GM13976 (cell line): ENCODE results near the gene METTL16.

ENCODE experiments used
- DNase-seq: peaks from one replicate; pipeline ENCODE4 v3.0.0; 2012; ENCODE audit warnings: low spot score
- in situ Hi-C: fragments of 300-500 bp; cut with MboI; formaldehyde crosslinking; loops from one replicate; pipeline ENCODE4 v1.12.0; 2022; ENCODE audit warnings: low sequenced_read_pairs, mixed read lengths, inconsistent platforms; ENCODE audit not compliant: unreplicated experiment
- TF ChIP-seq, protein P1 (sequence below): IDR thresholded peaks from 2 replicates; pipeline ENCODE4 v1.5.1; 2012; ENCODE audit warnings: borderline replicate concordance, mild to moderate bottlenecking; ENCODE audit not compliant: insufficient read depth; ENCODE audit errors: extremely low read depth, missing control alignments, control extremely low read depth

METTL16 gene

DNA sequence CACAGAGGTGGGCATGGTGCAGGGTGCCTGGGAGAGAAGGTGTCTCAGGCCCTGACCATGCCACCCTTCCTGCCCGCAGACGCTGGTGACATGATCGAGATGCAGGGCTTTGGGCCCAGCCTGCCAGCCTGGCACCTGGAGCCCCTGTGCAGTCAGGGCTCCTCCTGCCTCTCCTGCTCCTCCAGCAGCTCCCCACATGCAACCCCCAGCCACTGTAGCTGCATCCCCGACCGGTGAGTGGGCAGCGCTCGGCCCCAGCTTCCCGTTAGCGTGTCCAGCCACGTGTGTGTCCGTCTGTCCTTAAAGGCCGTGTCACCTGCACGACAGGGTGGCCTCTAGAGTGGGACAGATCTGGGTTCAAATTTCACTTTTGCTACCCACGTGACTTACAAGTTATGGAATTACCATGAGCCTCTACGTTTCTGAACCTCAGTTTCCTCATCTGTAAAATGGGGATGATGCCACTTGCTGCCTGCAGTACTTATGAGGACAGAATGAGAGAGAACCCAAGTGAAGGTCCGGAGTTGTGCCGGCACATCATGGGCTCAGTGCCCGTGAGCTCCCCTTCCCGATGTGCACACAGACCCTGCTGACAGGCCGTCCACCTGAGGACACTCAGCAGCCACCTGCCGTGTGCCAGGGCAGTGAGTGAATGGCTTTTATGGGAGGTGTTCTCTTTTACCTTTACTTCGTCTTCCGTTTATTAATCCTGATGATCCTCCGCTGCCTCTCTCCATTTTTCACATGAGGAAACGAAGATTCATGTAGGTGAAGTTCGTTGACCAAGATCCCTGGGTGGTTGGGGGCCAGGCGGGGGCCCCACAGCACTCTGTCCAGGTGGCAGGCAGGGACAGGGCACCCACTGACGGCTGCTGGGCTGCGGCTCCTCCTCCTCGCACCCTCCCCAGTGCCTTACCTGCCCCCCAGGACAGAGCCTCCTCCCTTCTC lies 140.2 kb downstream of the METTL16 start:
- TF ChIP-seq, protein P1, sequence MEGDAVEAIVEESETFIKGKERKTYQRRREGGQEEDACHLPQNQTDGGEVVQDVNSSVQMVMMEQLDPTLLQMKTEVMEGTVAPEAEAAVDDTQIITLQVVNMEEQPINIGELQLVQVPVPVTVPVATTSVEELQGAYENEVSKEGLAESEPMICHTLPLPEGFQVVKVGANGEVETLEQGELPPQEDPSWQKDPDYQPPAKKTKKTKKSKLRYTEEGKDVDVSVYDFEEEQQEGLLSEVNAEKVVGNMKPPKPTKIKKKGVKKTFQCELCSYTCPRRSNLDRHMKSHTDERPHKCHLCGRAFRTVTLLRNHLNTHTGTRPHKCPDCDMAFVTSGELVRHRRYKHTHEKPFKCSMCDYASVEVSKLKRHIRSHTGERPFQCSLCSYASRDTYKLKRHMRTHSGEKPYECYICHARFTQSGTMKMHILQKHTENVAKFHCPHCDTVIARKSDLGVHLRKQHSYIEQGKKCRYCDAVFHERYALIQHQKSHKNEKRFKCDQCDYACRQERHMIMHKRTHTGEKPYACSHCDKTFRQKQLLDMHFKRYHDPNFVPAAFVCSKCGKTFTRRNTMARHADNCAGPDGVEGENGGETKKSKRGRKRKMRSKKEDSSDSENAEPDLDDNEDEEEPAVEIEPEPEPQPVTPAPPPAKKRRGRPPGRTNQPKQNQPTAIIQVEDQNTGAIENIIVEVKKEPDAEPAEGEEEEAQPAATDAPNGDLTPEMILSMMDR = no peak
- in situ Hi-C loops = no loop called here
- no peak for DNase-seq

GRCh38 chr17:2370211-2370589 lies 141.5 kb downstream of the METTL16 start:
- in situ Hi-C loops = no loop called here
- DNase-seq = no peak
- TF ChIP-seq, protein P1 = no peak

DNA sequence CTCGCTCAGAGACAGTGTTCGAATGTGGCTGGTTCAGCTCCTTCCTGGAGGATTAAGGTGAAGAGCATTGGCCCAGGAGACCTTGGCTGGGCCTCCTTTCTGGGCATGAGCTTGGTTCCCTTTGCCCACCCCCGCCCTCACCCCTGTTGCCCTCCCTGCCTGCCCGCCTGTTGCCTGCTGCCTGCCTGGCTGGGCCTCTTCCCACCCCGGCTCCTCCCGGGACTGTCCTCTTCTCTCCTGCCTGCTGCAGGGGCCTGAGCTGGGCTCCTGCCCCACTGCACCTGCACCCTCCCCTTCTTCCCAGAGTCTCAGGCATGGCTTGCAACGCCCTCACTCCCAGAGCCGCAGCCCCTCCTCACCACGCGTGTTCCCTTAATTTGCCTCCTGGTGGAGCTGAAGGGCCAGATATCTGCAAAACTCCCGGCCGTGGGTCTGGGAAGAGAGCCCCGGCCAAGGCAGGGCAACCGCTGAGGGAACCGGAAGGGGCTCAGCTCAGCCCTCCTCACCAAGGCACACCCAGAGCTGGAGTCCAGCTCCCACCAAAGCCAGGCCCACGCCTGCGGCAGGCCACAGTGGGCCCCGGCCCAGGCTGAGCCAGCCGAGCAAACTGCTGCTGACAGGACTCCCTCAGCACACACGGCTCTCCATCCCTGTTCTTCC lies 142.0 kb downstream of the METTL16 start:
- in situ Hi-C loops = no loop called here
- TF ChIP-seq, protein P1 = no peak
- no peak for DNase-seq

- TF ChIP-seq, protein P1 = no peak
- no peak for DNase-seq
- in situ Hi-C loops = no loop called here
These were observed 142.6 kb downstream of the METTL16 start for GRCh38 chr17:2369039-2369438.

- DNase-seq = no peak
- TF ChIP-seq, protein P1 = no peak
- in situ Hi-C loops = no loop called here
These were observed 143.3 kb downstream of the METTL16 start for GRCh38 chr17:2368359-2368758.

- in situ Hi-C loops = no loop called here
- TF ChIP-seq, protein P1 = no peak
- DNase-seq = no peak
These were observed 144.8 kb downstream of the METTL16 start for GRCh38 chr17:2366747-2367494.
